ENCODE results near the gene FRMD5.
"Not testable (repeated sequence)": the region's sequence is repeated elsewhere in the genome, so short reads cannot be mapped to it uniquely, and the experiment has no call there.

Gene FRMD5

GRCh38 chr15:43826029-43826507, 369.0 kb downstream of the FRMD5 start:
- H3K79me2 ChIP-seq (ENCODE audit: low read length), result peaks cover 83% of the 10 kb centered on the region
- H3K27me3 ChIP-seq (ENCODE audit: low read depth, low read length), result no peaks in the 10 kb centered on the region
- peak overlapping the region; percentile 80 for H3K4me2 ChIP-seq (ENCODE audit: low read length)
- TF ChIP-seq CTCF (IDR thresholded peaks at IDR 0.05; ENCODE audit: low read depth, low read length) (no peak), EZH2phosphoT487 (IDR thresholded peaks at IDR 0.05; ENCODE audit: low read depth) (no peak)
- H3K4me3 ChIP-seq (ENCODE audit: low read length), result peak overlapping the region; percentile 97
- peak overlapping the region; percentile 75 for H3K27ac ChIP-seq (ENCODE audit: low read length)
- H3K9me3 ChIP-seq (ENCODE audit: insufficient read depth, low read length), result no peaks in the 10 kb centered on the region; the same call in 1 of the 2 replicates
- 0 out of 2 replicates have a peak, but pooled peaks cover 2% of the 10 kb centered on the region for H4K20me1 ChIP-seq (ENCODE audit: insufficient read depth, low read length)
- no peak overlapping the region for H2AFZ ChIP-seq (ENCODE audit: low read depth, low read length)
- peaks cover 23% of the 10 kb centered on the region for H3K36me3 ChIP-seq (replicated peaks; ENCODE audit: low read depth, low read length)
- peak overlapping the region; percentile 98; the same call in 1 of the 2 replicates for H3K9ac ChIP-seq (ENCODE audit: low read length)
- peaks cover 50% of the 10 kb centered on the region for H3K4me1 ChIP-seq (ENCODE audit: low read length)

- not testable (repeated sequence) for H3K9ac ChIP-seq (ENCODE audit: low read length)
- peak overlapping the region; percentile 94 for H3K4me3 ChIP-seq (ENCODE audit: low read length)
Observed at GRCh38 chr15:43825305-43825704, 369.8 kb downstream of the FRMD5 start.

GRCh38 chr15:43824302-43825246, 370.5 kb downstream of the FRMD5 start, which contains the start of gene MFAP1:
Gene MFAP1 (minus strand): TSS chr15:43824690. CDS start chr15:43824569, 121 bp downstream.
- no peaks in the 10 kb centered on the region for H3K27me3 ChIP-seq (ENCODE audit: low read depth, low read length)
- H3K9me3 ChIP-seq (ENCODE audit: insufficient read depth, low read length), result no peaks in the 10 kb centered on the region; the same call in 1 of the 2 replicates
- peaks cover 36% of the 10 kb centered on the region for H3K4me1 ChIP-seq (ENCODE audit: low read length)
- peaks cover 16% of the 10 kb centered on the region for H3K36me3 ChIP-seq (replicated peaks; ENCODE audit: low read depth, low read length)
- 0 out of 2 replicates have a peak, but pooled peaks cover 2% of the 10 kb centered on the region for H4K20me1 ChIP-seq (ENCODE audit: insufficient read depth, low read length)
- H3K4me3 ChIP-seq (ENCODE audit: low read length), result peak within 1 kb of the TSS; percentile 94
- peak within 1 kb of the TSS; percentile 95 for H3K9ac ChIP-seq (ENCODE audit: low read length)
- no peak for TF ChIP-seq CTCF (IDR thresholded peaks at IDR 0.05; ENCODE audit: low read depth, low read length)
- no peak for TF ChIP-seq EZH2phosphoT487 (IDR thresholded peaks at IDR 0.05; ENCODE audit: low read depth)
- H3K27ac ChIP-seq (ENCODE audit: low read length), result peak within 1 kb of the TSS; percentile 71
- H3K4me2 ChIP-seq (ENCODE audit: low read length), result peak within 1 kb of the TSS; percentile 74
- H2AFZ ChIP-seq (ENCODE audit: low read depth, low read length), result peak within 1 kb of the TSS; percentile 94
- H3K79me2 ChIP-seq (ENCODE audit: low read length), result peaks cover 83% of the 10 kb centered on the region

More at GRCh38 chr15:43825305-43825704, 369.8 kb downstream of the FRMD5 start:
- H3K9me3 ChIP-seq (ENCODE audit: insufficient read depth, low read length); H2AFZ ChIP-seq (ENCODE audit: low read depth, low read length); H4K20me1 ChIP-seq (ENCODE audit: insufficient read depth, low read length); H3K27me3 ChIP-seq (ENCODE audit: low read depth, low read length): not testable (repeated sequence)
- peak overlapping the region; percentile 71; the same call in 1 of the 2 replicates for H3K27ac ChIP-seq (ENCODE audit: low read length)
- H3K4me2 ChIP-seq (ENCODE audit: low read length), result peak overlapping the region; percentile 74; the same call in 1 of the 2 replicates
- peaks cover 42% of the 10 kb centered on the region for H3K4me1 ChIP-seq (ENCODE audit: low read length)
- H3K36me3 ChIP-seq (replicated peaks; ENCODE audit: low read depth, low read length), result peaks cover 22% of the 10 kb centered on the region
- H3K79me2 ChIP-seq (ENCODE audit: low read length), result peaks cover 83% of the 10 kb centered on the region

- no peaks in the 10 kb centered on the region for H3K27me3 ChIP-seq (ENCODE audit: low read depth, low read length)
- H3K4me1 ChIP-seq (ENCODE audit: low read length), result peaks cover 22% of the 10 kb centered on the region
- no peak overlapping the region for H2AFZ ChIP-seq (ENCODE audit: low read depth, low read length)
- H4K20me1 ChIP-seq (ENCODE audit: insufficient read depth, low read length), result no peaks in the 10 kb centered on the region; the same call in 1 of the 2 replicates
- peaks cover 23% of the 10 kb centered on the region for H3K36me3 ChIP-seq (replicated peaks; ENCODE audit: low read depth, low read length)
- H3K4me3 ChIP-seq (ENCODE audit: low read length), result no peak overlapping the region
- H3K9me3 ChIP-seq (ENCODE audit: insufficient read depth, low read length), result no peaks in the 10 kb centered on the region; the same call in 1 of the 2 replicates
- no peak overlapping the region for H3K4me2 ChIP-seq (ENCODE audit: low read length)
- H3K27ac ChIP-seq (ENCODE audit: low read length), result no peak overlapping the region
- no peak overlapping the region for H3K9ac ChIP-seq (ENCODE audit: low read length)
- H3K79me2 ChIP-seq (ENCODE audit: low read length), result peaks cover 82% of the 10 kb centered on the region
- TF ChIP-seq CTCF (IDR thresholded peaks at IDR 0.05; ENCODE audit: low read depth, low read length) (no peak), EZH2phosphoT487 (IDR thresholded peaks at IDR 0.05; ENCODE audit: low read depth) (no peak)
Observed at GRCh38 chr15:43821505-43821904, 373.6 kb downstream of the FRMD5 start.

Measured in OCI-LY3 (cell line).